GM18505 (cell line): ENCODE measurements around the gene ISM1.
A peak's percentile ranks its signal among the peaks of the same experiment; 100 is the strongest.

Experiments
- ATAC-seq: cut with Tn5 transposase; IDR thresholded peaks from one replicate; pipeline ENCODE4 v1.9.1; 2021; ENCODE audit not compliant: unreplicated experiment
- POLR2A ChIP-seq: IDR thresholded peaks from 4 replicates; pipeline ENCODE4 v1.6.1; 2011; ENCODE audit warnings: borderline replicate concordance; ENCODE audit not compliant: insufficient read depth, insufficient read length; ENCODE audit errors: extremely low read depth

The ISM1 gene

DNA sequence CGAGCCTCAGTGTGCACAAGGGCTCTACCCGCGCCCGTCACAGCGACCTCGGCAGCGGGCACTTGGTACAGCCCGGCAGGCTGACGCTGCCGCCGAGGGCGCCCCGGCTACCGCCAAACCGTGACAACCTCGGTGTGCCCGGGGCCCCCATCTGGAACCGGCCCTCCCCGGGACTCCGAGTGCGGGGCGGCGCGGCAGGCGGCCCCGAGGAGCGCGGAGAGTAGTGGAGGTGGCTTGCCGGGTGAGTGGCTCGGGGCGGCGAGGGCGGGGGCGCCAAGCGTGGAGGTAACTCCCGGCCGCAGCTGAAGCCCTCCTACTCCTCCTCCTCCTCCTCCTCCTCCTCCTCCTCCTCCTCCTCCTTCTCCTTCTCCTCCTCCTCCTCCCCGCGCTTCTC, at the start of gene ISM1:
ISM1 (plus strand) TSS at position 371 of the 394 bp plus-strand sequence. CDS start 503 bp downstream, outside the sequence.
- peak; percentile 3 for ATAC-seq
- TF ChIP-seq POLR2A, result no peak

DNA sequence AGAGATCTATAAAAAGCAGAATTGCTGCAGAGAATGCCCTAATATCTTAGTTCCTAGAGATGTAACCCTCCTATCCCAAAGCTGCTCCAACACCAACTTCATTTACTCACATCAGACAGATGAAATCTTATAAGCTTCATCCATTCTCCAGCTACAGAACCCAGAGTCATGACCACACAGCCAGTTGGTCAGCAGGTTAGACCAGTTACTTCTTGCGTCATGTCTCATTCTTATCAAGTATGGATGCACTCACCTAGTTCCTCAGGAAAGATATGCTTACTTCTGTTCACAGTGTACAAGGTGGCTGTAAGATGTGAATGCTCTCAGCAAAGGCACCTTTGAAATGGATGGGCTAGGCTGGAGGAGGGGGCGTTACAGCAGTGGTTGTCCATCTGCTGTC, 47.9 kb upstream of the ISM1 start:
- TF ChIP-seq POLR2A, result no peak
- no peak for ATAC-seq

DNA sequence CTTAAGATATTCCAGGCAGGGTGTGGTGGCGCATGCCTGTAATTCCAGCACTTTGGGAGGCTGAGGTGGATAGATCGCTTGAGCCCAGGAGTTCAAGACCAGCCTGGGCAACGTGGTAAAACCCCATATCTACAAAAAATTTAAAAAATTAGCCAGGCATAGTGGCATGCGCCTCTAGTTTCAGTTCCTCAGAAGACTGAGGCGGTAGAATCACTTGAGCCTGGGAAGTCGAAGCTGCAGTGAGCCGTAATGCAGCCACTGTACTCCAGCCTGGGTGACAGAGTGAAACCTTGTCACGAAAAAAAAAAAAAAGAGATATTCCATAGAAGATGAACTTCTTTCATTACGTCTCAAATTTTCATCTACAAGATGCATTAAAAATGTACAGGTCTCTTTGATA, 46.7 kb upstream of the ISM1 start:
- ATAC-seq, result peak; percentile 96
- TF ChIP-seq POLR2A, result no peak

DNA sequence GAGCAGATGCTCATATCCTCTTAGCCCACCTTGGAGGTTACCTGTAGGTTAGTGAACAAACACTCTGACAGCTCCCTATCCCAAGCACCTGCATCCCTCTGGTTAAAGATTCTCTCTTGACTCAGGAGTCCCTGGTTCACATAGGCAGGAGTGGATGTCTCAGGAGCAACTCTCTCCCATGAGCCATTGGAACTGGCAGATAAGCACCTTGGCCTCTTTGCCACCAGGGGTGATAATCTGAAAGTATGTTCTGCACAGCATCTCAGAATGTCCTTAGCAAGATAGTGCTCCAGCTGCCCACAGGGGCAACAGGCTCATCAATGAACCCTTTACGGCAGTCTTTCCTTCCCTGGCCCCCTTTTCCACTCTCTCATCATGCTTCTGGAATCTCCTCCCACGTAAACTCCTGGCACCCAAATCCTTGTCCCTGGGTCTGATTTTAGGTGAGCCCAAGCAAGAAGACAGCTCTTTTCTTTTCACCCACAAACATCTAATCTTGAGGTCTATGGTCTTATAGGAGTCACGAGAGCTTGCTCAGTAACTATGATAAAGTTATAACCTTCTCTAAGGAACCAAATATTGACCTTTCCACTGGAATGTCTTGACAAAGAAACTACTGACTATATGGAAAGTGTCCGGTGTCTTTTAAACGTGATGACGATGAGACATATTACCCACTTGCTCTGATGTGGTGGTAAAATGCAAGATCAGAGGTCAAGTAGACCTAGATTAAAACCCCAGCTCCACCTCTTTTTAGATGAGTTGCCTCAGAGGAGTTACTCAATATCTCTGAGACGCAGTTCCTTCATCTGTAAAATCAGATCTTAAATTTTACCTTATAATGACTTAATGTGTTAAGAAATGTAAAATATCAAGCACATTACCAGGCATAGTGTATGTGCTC, 39.8 kb upstream of the ISM1 start:
- no peak for ATAC-seq
- no peak for TF ChIP-seq POLR2A

DNA sequence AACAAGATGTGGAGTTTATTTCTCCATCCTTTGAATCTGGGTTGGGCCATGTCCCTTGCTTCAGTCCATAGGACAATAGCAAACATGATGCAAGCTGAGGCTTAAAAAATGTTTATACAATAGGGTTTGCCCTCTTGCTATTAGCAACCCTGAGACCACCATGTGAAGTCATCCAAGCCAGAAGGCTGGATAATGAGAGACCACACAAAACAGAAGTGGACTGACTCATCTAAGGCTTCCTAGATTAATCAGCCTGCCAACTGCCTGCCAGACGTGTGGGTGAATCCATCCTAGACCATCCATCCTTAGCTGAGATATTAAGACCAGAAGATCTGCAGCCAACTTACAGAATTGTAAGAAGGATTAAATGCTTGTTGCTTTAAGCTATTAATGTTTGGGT, 38.1 kb upstream of the ISM1 start:
- ATAC-seq, result peak; percentile 46
- no peak for TF ChIP-seq POLR2A

DNA sequence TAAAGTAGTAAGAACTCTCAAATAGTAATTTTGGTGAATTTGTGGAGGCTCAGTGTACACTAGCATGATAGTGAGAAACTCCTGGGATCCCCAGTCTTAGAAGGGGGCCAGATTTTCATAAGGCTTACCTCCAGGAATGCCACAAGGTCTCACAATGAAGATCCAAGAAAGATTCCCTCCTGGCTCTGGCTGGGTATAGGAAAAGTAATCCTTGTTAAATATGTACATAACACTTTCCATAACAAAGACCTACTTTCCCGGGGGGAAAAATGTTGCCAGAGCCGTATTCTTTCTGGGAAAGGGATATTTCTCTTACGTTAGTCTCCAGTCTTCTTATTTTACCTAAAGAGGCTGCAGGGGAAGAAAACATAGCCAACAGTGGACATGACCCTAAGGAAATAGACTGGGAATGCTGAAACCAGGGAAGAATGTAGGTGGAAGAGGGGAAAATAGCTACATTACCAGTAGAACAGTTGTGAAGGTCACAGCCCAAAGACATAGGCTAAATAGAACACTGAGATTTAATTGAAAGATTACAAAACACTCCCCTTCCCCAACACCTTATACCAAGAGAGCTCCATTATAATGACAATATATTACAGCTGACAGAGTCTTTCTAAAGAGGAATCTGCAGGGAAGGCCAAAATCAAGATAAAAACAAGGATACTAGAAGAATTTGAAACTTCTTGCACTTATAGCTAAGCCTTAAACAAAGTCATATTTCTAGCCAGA, 34.9 kb upstream of the ISM1 start:
- no peak for ATAC-seq
- no peak for TF ChIP-seq POLR2A

DNA sequence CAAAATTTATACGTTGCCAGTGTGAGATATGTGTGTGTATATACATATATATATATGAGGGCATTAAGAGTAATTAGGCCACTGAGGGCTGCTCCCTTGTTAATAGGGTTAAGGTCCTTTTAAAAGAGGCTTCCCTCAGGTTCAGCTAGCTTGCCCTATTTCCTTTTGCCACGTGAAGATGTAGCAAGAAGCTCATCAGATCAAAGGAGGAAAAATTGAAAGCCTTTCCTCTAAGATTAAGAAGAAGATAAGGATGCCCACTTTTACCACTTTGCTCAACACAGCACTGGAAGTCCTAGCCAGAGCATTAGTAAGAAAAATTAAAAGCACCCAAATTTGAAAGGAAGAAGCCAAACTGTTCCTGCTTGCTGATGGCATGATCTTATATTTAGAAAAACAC, 33.2 kb upstream of the ISM1 start:
- ATAC-seq, result no peak
- no peak for TF ChIP-seq POLR2A

DNA sequence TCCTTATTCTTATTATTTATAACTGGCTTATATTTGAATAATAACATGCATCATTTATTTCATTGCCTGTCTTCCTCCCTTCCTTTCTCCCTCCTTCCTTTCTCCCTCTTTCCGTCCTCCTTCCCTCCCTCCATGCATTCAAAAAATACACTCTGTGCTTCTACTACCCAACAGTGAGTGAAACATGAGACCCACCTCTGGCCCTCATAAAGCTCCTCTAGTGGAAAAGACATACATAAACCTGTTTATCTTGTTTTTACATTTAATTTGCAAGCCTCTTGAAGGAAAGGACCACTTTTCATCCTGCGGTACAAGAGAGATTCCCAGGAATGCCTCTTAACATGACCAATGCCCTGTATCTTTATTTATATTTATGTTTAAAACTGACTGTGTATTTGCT, 21.8 kb upstream of the ISM1 start:
- no peak for ATAC-seq
- TF ChIP-seq POLR2A, result no peak

DNA sequence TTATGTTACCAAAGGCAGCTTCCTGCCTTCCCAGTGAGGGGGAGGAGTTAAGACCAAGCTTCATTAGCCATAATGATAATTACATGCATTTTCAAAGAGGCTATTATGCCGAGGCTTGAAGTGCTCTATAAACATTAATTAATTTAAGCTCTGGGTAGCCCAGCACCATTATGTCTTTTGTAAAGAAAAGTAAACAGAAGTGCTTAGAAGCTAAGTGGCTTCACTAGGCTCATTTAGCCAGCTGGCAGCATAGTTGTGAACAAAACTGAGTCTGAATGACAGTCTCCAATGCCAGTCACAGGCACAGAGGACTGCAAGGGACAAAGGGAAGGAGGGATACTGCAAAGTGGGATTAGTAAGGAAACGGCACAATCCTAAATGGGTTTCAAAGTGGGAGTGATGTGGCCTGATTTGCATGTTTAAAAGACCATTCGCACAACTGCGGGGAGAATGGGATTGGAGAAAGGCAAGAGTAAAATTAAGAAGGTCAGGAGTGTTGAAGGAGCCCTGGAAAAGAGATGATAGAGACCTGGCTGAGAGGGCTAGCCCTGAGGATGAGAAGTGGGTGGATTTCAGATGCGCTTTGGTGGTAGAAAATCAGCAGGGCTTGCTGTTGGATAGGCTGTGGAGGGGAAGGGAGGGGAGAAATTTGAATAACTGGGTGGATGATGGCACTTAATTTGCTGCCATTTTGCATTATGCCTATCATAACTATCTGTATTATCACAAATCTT, 20.1 kb upstream of the ISM1 start:
- no peak for ATAC-seq
- no peak for TF ChIP-seq POLR2A

DNA sequence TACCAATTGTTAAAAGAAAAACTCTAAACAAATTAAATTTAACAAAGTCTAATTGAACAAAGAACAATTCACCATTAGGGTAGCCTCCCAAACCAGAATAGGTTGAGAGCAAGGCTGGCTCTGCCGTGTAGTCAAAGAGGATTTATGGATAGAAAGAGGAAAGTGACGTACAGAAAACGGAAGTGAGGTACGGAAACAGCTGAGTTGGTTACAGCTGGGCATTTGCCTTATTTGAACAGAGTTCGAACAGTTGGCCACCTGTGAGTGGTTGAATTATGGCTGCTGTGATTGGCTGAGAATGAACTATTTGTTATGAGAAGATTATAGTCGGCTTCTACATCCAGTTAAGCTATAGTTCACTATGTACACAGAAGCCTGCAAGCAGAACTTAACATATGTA, 18.5 kb upstream of the ISM1 start:
- ATAC-seq, result no peak
- no peak for TF ChIP-seq POLR2A

DNA sequence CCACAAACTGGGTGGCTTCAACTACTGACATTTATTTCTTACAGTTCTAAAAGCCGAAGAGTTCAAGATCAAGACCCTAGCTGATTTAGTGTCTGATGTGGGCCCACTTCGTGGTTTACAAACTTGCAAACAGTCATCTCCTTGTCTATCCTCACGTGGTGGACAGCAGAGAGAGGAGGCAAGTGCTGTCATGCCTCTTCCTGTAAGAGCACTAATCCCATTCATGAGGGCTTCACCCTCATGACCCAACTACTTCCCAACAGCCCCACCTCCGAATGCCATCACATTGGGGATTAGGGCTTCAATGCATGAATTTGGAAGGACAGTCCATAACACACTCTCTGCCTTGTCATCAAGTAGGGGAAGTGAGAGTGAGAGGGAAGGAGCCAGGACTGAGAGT, 15.6 kb upstream of the ISM1 start:
- no peak for ATAC-seq
- TF ChIP-seq POLR2A, result no peak

DNA sequence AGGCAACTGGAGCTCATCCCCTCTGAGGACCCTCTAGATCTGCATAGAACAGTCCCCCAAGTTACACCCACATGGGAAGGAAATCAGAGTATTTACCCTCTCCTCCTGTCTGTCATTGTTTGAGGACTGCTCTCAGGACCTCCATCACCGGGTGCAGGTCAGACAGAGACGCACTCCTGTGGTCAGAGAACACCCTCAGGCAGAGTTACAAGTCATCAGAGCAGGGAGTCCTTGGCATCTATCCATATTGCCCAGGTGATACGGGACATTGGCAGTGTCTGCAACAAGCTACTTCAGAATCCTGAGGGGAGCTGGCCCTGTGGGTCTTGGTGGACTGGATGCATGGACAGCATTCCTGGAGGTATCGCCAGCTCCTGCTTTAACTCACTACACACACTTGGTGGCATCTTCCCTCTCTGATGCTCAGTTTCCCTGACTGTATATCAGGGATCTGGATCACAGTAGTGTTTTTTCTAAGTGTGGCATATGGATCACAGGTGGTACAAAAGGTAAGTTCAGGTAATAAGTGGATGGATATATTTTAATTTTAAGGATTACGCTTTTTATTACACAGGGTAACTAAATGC, 15.1 kb upstream of the ISM1 start:
- TF ChIP-seq POLR2A, result no peak
- ATAC-seq, result no peak

DNA sequence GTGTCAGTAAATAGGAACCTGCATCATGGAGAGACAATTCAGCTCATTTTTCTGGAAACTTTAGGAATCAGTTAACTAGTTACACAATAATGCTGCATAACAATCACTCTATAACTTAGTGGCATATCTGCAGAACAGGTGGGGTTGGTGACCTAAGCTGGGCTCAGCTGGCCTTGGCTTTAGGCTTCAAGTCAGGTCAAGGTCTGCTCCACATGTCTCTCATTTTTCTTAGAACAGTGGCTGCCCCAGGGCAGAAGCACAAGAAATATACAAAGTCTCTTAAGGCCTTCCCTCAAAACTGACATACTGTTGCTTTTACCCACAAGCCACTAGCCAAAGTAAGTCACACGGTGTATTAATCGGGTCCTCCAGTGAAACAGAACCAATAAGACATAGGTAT, 14.1 kb upstream of the ISM1 start:
- no peak for ATAC-seq

More for the DNA sequence above, 14.1 kb upstream of the ISM1 start:
- no peak for TF ChIP-seq POLR2A
